Natural killer cell (primary cell): ENCODE data around the gene MTARC2. TPM values are rescaled to one million over a fixed set of nuclear protein-coding genes. Genes with fewer than 3 reads are reported as not detected.

Experiments used
- ATAC-seq, 3 donors: fragments of 150-1000 bp in 2 of 3; fragments of 200-7000 bp in 1 of 3; cut with Tn5 transposase; 1 replicate in 1 of 3; 2 replicates in 2 of 3; pipeline ENCODE4 v1.10.0; 2021; ENCODE audit warnings: mild to moderate bottlenecking in 2 of 3, moderate library complexity in 2 of 3
- DNase-seq, 2 donors: peaks; one replicate each; pipeline versions ENCODE4 v3.0.0 to v3.0.0-alpha.2; 2013 to 2021; ENCODE audit warnings: mixed read lengths in 1 of 2
- H3K27ac ChIP-seq: one replicate; pipeline ENCODE4 v1.5.1; 2013; ENCODE audit warnings: mild to moderate bottlenecking, low read length
- H3K27me3 ChIP-seq: one replicate; pipeline ENCODE4 v1.6.1; 2013; ENCODE audit warnings: low read length; ENCODE audit not compliant: control insufficient read depth, insufficient read depth
- H3K36me3 ChIP-seq: one replicate; pipeline ENCODE4 v1.6.1; 2013; ENCODE audit warnings: low read length; ENCODE audit not compliant: control insufficient read depth, insufficient read depth
- H3K4me1 ChIP-seq: one replicate; pipeline ENCODE4 v1.6.1; 2013; ENCODE audit warnings: low read length; ENCODE audit not compliant: control insufficient read depth, insufficient read depth
- H3K4me3 ChIP-seq: one replicate; pipeline ENCODE4 v1.5.1; 2013; ENCODE audit warnings: low read length
- H3K9me3 ChIP-seq: one replicate; pipeline ENCODE4 v1.6.1; 2013; ENCODE audit warnings: low read length; ENCODE audit not compliant: control insufficient read depth, insufficient read depth
- H3K27ac Mint-ChIP-seq, 2 donors: one replicate each; pipeline ENCODE4 v1.8.0; 2022; ENCODE audit warnings: mild to moderate bottlenecking in 2 of 2, mixed read lengths in 2 of 2, moderate library complexity in 1 of 2
- H3K27me3 Mint-ChIP-seq, 2 donors: one replicate each; pipeline ENCODE4 v1.8.0; 2022; ENCODE audit warnings: low read depth in 2 of 2, mixed read lengths in 2 of 2
- H3K36me3 Mint-ChIP-seq: one replicate; pipeline ENCODE4 v1.8.0; 2022; ENCODE audit warnings: mixed read lengths
- H3K4me1 Mint-ChIP-seq, 2 donors: one replicate each; pipeline ENCODE4 v1.8.0; 2022; ENCODE audit warnings: mixed read lengths in 2 of 2
- H3K4me3 Mint-ChIP-seq: one replicate; pipeline ENCODE4 v1.8.0; 2022; ENCODE audit warnings: mild to moderate bottlenecking, moderate library complexity, mixed read lengths
- H3K9me3 Mint-ChIP-seq, 2 donors: one replicate each; pipeline ENCODE4 v1.8.0; 2022; ENCODE audit warnings: mixed read lengths in 2 of 2
- whole genome bisulfite sequencing: methylation state at CpG from one replicate; pipeline ENCODE4 v1.1.7; 2013; ENCODE audit warnings: missing lambda C conversion rate; ENCODE audit not compliant: insufficient coverage; 5-methylcytosine and 5-hydroxymethylcytosine counted together
- intact Hi-C: fragments of 100-400 bp; cut with micrococcal nuclease; formaldehyde crosslinking; loops from one replicate; pipeline ENCODE4 v1.14.2; 2022
- total RNA-seq, 4 donors: library from RNA; stranded (reverse); fragments of 120-200 nt in 1 of 4; gene quantifications; one replicate each; pipeline versions ENCODE4 v1.2.3 to v1.2.4, GENCODE V29; 2013 to 2022
- TF ChIP-seq, protein P1 (sequence below): fragments of 200-600 bp; IDR thresholded peaks from one replicate; pipeline ENCODE4 v1.8.0; 2022; ENCODE audit warnings: antibody characterized with exemption

MTARC2 gene
- total RNA-seq, 3 donors from 2014 or later (not counting 1 experiment from before 2014, with no cell fraction given) = 0.33 to 1.7 (median 0.45) TPM

DNA sequence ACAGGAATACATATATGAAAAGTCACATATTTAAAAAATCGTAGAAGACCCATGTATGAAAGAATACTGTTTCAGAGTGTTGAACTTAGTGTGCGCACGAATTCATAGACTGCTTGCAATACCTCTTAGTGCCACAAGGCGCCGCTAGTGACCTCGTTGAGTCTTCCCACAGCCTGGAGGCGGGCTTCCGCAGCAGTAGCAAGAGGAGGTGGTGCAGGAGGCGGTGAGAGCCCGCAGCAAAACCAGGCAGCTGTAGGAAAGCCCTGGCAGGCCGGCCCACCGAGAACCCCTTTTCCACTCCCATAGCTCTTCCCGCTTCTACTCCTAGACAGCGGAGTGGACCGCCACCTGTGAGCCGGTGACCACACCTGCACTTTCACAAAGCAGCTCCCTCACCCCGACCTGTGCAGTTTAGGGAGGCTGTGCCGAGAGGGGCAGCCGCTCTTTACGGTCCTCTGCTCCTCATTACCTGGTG lies 62.1 kb downstream of the MTARC2 start:
- no peaks in the 10 kb centered on the region for H3K9me3 ChIP-seq
- Mint-ChIP-seq H3K36me3 (no peaks in the 10 kb centered on the region), H3K27ac (no peak overlapping the region), H3K27me3 (peaks cover 12 to 23% of the 10 kb centered on the region in 2 donors), H3K4me1 (peaks cover 6 to 9% of the 10 kb centered on the region in 2 donors), H3K9me3 (no peaks in the 10 kb centered on the region), H3K4me3 (peak overlapping the region; percentile 61)
- H3K27me3 ChIP-seq = no peaks in the 10 kb centered on the region
- no peaks in the 10 kb centered on the region for H3K4me1 ChIP-seq
- WGBS = 32% methylated on average over 20 of the region's 20 CpGs
- TF ChIP-seq, protein P1, sequence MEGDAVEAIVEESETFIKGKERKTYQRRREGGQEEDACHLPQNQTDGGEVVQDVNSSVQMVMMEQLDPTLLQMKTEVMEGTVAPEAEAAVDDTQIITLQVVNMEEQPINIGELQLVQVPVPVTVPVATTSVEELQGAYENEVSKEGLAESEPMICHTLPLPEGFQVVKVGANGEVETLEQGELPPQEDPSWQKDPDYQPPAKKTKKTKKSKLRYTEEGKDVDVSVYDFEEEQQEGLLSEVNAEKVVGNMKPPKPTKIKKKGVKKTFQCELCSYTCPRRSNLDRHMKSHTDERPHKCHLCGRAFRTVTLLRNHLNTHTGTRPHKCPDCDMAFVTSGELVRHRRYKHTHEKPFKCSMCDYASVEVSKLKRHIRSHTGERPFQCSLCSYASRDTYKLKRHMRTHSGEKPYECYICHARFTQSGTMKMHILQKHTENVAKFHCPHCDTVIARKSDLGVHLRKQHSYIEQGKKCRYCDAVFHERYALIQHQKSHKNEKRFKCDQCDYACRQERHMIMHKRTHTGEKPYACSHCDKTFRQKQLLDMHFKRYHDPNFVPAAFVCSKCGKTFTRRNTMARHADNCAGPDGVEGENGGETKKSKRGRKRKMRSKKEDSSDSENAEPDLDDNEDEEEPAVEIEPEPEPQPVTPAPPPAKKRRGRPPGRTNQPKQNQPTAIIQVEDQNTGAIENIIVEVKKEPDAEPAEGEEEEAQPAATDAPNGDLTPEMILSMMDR = peak; percentile 90
- intact Hi-C loops = loop anchor here (1.0 to 10.0 kb wide), 2 partner anchors 395 to 1645 kb away; no protein-coding TSS in a partner anchor
- DNase-seq (peak; percentile 58 to 84), ATAC-seq (peak; percentile 93 to 99 (median 99))
- H3K36me3 ChIP-seq = no peaks in the 10 kb centered on the region
- H3K4me3 ChIP-seq = no peak overlapping the region
- H3K27ac ChIP-seq = no peak overlapping the region

DNA sequence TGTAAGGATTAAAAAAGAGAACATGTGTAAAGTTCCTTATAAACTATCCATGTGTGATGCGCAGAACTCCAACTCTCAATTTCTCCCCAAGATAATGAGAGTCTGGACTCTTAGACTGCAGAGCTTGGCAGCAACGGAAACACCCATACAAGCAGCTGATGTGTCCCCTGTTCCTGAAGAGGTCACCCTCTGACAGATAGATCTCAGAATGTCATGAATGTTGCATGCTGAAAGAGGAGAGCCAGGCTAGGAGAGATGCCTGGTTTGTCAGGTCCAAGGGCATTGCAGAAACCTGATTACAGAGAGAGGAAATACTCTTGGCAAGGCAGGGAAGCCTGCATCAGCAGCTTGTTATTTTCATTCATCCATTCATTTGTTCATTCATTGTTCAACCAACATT lies 62.8 kb downstream of the MTARC2 start:
- H3K27ac ChIP-seq = no peak overlapping the region
- no peak for DNase-seq
- no peak overlapping the region for H3K4me3 ChIP-seq
- Mint-ChIP-seq H3K4me3 (peak overlapping the region; percentile 61), H3K9me3 (no peaks in the 10 kb centered on the region), H3K4me1 (peaks cover 6 to 9% of the 10 kb centered on the region in 2 donors), H3K27me3 (peaks cover 12 to 23% of the 10 kb centered on the region in 2 donors), H3K27ac (no peak overlapping the region), H3K36me3 (no peaks in the 10 kb centered on the region)
- 85% methylated on average over 2 of the region's 2 CpGs for WGBS
- TF ChIP-seq, protein P1 = no peak
- no peaks in the 10 kb centered on the region for H3K4me1 ChIP-seq
- H3K36me3 ChIP-seq = no peaks in the 10 kb centered on the region
- no peaks in the 10 kb centered on the region for H3K9me3 ChIP-seq
- H3K27me3 ChIP-seq = no peaks in the 10 kb centered on the region
- intact Hi-C loops = loop anchor here (1.0 to 10.0 kb wide), 2 partner anchors 394 to 1644 kb away; no protein-coding TSS in a partner anchor
- ATAC-seq = no peak

DNA sequence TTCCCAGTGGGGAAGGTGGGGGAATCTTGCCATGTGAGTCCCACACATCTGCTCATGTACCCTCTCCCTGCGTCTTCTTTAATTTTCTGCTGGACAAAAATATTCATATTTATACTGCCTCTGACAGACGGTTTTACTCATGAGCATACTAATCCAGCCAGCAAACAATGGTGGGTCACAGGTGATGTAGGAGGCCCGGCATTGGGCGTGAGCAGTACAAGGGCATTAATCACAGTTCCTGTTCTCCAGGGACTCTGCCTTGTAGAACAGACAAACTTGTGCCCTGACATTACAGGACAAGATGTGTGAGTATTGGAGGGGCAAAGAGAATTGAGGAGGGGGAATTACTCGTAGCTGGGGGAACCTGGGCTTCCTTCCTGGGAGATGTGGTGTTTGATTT lies 63.6 kb downstream of the MTARC2 start:
- 85% methylated on average over 5 of the region's 5 CpGs for WGBS
- Histone ChIP-seq H3K9me3 (no peaks in the 10 kb centered on the region), H3K36me3 (no peaks in the 10 kb centered on the region), H3K4me1 (no peaks in the 10 kb centered on the region), H3K27me3 (no peaks in the 10 kb centered on the region), H3K4me3 (no peak overlapping the region), H3K27ac (no peak overlapping the region)
- Mint-ChIP-seq H3K4me1 (peaks cover 6 to 9% of the 10 kb centered on the region in 2 donors), H3K4me3 (no peak overlapping the region), H3K36me3 (no peaks in the 10 kb centered on the region), H3K9me3 (no peaks in the 10 kb centered on the region), H3K27me3 (peaks cover 12 to 23% of the 10 kb centered on the region in 2 donors), H3K27ac (no peak overlapping the region)
- TF ChIP-seq, protein P1 = no peak
- DNase-seq (no peak), ATAC-seq (no peak)
- intact Hi-C loops = loop anchor here (10.0 kb wide), 1 partner anchor 393 kb away; no protein-coding TSS in a partner anchor

GRCh38 chr1:220812308-220812707 lies 64.2 kb downstream of the MTARC2 start:
- H3K4me1 Mint-ChIP-seq = peaks cover 6 to 9% of the 10 kb centered on the region in 2 donors
- no peaks in the 10 kb centered on the region for H3K36me3 Mint-ChIP-seq

More at GRCh38 chr1:220812308-220812707, 64.2 kb downstream of the MTARC2 start:
- ATAC-seq = no peak
- H3K4me3 ChIP-seq = no peak overlapping the region
- 70% methylated on average over 6 of the region's 6 CpGs for WGBS
- H3K36me3 ChIP-seq = no peaks in the 10 kb centered on the region
- no peaks in the 10 kb centered on the region for H3K4me1 ChIP-seq
- H3K27ac Mint-ChIP-seq = no peak overlapping the region
- no peak overlapping the region for H3K4me3 Mint-ChIP-seq
- TF ChIP-seq, protein P1 = no peak
- no peak overlapping the region for H3K27ac ChIP-seq
- no peak for DNase-seq
- peaks cover 12 to 23% of the 10 kb centered on the region in 2 donors for H3K27me3 Mint-ChIP-seq
- H3K9me3 Mint-ChIP-seq = no peaks in the 10 kb centered on the region
- H3K27me3 ChIP-seq = no peaks in the 10 kb centered on the region
- intact Hi-C loops = loop anchor here (10.0 kb wide), 1 partner anchor 392 kb away; no protein-coding TSS in a partner anchor
- H3K9me3 ChIP-seq = no peaks in the 10 kb centered on the region
